HEK293 (cell line): ENCODE data around the gene RHOT2.

ENCODE experiments used
- CTCF ChIA-PET: fragments of 350-600 bp; formaldehyde crosslinking; extraction: SDS; loops from one replicate; lab custom pipeline; 2021; ENCODE audit warnings: antibody characterized with exemption; lab: Yijun Ruan, JAX
- POLR2A ChIA-PET: fragments of 300-600 bp; formaldehyde crosslinking; extraction: SDS; loops from one replicate; lab custom pipeline; 2020; ENCODE audit warnings: antibody characterized with exemption, inconsistent platforms; lab: Yijun Ruan, JAX
- H3K27ac ChIP-seq: fragments of 200-500 bp; sonication (Bioruptor generic); 2 replicates; pipeline ENCODE4 v1.5.1; 2014; ENCODE audit warnings: low read depth, low read length, control low read depth, inconsistent platforms; ENCODE audit errors: extremely low read depth
- H3K36me3 ChIP-seq, 2 experiments: fragments of 200-500 bp in 1 of 2; sonication (Bioruptor generic) in 1 of 2; 1 replicate in 1 of 2; 2 replicates in 1 of 2; pipeline ENCODE4 v1.5.1; 2014 to 2017; ENCODE audit warnings: inconsistent platforms in 2 of 2, low read length in 2 of 2; ENCODE audit not compliant: control insufficient read depth in 2 of 2, insufficient read depth in 1 of 2
- H3K4me1 ChIP-seq: fragments of 200-500 bp; sonication (Bioruptor generic); 2 replicates; pipeline ENCODE4 v1.5.1; 2014; ENCODE audit warnings: mild to moderate bottlenecking, low read length, inconsistent platforms; ENCODE audit not compliant: control insufficient read depth, insufficient read depth
- H3K4me3 ChIP-seq: 2 replicates; pipeline ENCODE4 v1.5.1; 2011; ENCODE audit warnings: low read depth, mild to moderate bottlenecking, control low read depth, low read length, moderate library complexity
- H3K9me3 ChIP-seq: fragments of 200-500 bp; sonication (Bioruptor generic); 2 replicates; pipeline ENCODE4 v1.5.1; 2014; ENCODE audit warnings: low read depth, low read length, inconsistent platforms; ENCODE audit not compliant: control insufficient read depth, insufficient read depth
- GLIS1 ChIP-seq: fragments of 450-650 bp; formaldehyde crosslinking; IDR thresholded peaks from 2 replicates; pipeline ENCODE4 v1.5.1; 2016; ENCODE audit warnings: missing biosample characterization, missing genetic modification characterization
- IKZF3 ChIP-seq: fragments of 450-650 bp; IDR thresholded peaks from 2 replicates; pipeline ENCODE4 v1.5.0; 2018; ENCODE audit warnings: missing biosample characterization, mild to moderate bottlenecking, missing genetic modification characterization, moderate library complexity
- MEIS1 ChIP-seq: sonication (generic); formaldehyde crosslinking; IDR thresholded peaks from 2 replicates; pipeline ENCODE4 v1.8.1; 2022; ENCODE audit warnings: missing genetic modification reagents, mild to moderate bottlenecking, borderline replicate concordance
- MYNN ChIP-seq: fragments of 450-650 bp; formaldehyde crosslinking; IDR thresholded peaks from 2 replicates; pipeline ENCODE4 v1.5.1; 2016; ENCODE audit warnings: missing biosample characterization, missing genetic modification characterization, borderline replicate concordance
- RBAK ChIP-seq: fragments of 450-650 bp; formaldehyde crosslinking; IDR thresholded peaks from 2 replicates; pipeline ENCODE4 v1.5.1; 2016; ENCODE audit warnings: missing biosample characterization, missing genetic modification characterization
- SP2 ChIP-seq: fragments of 450-650 bp; formaldehyde crosslinking; IDR thresholded peaks from 2 replicates; pipeline ENCODE4 v1.5.1; 2016; ENCODE audit warnings: missing biosample characterization, missing genetic modification characterization
- SP7 ChIP-seq: fragments of 450-650 bp; formaldehyde crosslinking; IDR thresholded peaks from 2 replicates; pipeline ENCODE4 v1.5.1; 2016; ENCODE audit warnings: missing biosample characterization, missing genetic modification characterization
- ZFP41 ChIP-seq: fragments of 450-650 bp; formaldehyde crosslinking; IDR thresholded peaks from 2 replicates; pipeline ENCODE4 v1.5.1; 2016; ENCODE audit warnings: missing biosample characterization, missing genetic modification characterization, borderline replicate concordance
- ZNF133 ChIP-seq: fragments of 450-650 bp; formaldehyde crosslinking; IDR thresholded peaks from 2 replicates; pipeline ENCODE4 v1.5.1; 2016; ENCODE audit warnings: missing biosample characterization, missing genetic modification characterization
- ZNF18 ChIP-seq: fragments of 450-650 bp; formaldehyde crosslinking; IDR thresholded peaks from 2 replicates; pipeline ENCODE4 v1.5.1; 2016; ENCODE audit warnings: missing biosample characterization, missing genetic modification characterization
- ZNF24 ChIP-seq: fragments of 450-650 bp; formaldehyde crosslinking; IDR thresholded peaks from 2 replicates; pipeline ENCODE4 v1.5.1; 2016; ENCODE audit warnings: missing biosample characterization, missing genetic modification characterization
- ZNF324 ChIP-seq: fragments of 450-650 bp; formaldehyde crosslinking; IDR thresholded peaks from 2 replicates; pipeline ENCODE4 v1.5.1; 2016; ENCODE audit warnings: missing biosample characterization, missing genetic modification characterization
- ZNF335 ChIP-seq: fragments of 450-650 bp; formaldehyde crosslinking; conservative IDR thresholded peaks from 2 replicates; pipeline ENCODE4 v1.5.1; 2016; ENCODE audit warnings: missing biosample characterization, missing genetic modification characterization
- ZNF341 ChIP-seq: fragments of 450-650 bp; formaldehyde crosslinking; IDR thresholded peaks from 2 replicates; pipeline ENCODE4; 2016; ENCODE audit warnings: low read depth, missing biosample characterization, missing genetic modification characterization
- ZNF391 ChIP-seq: fragments of 450-650 bp; formaldehyde crosslinking; IDR thresholded peaks from 2 replicates; pipeline ENCODE4 v1.5.1; 2016; ENCODE audit warnings: low read depth, missing biosample characterization, missing genetic modification characterization, borderline replicate concordance
- ZNF394 ChIP-seq: fragments of 450-650 bp; formaldehyde crosslinking; IDR thresholded peaks from 2 replicates; pipeline ENCODE4 v1.5.1; 2016; ENCODE audit warnings: missing biosample characterization, missing genetic modification characterization, mild to moderate bottlenecking, moderate library complexity, borderline replicate concordance
- ZNF398 ChIP-seq: fragments of 450-650 bp; formaldehyde crosslinking; IDR thresholded peaks from 2 replicates; pipeline ENCODE4 v1.5.1; 2017; ENCODE audit warnings: missing biosample characterization, missing genetic modification characterization
- ZNF426 ChIP-seq: fragments of 450-650 bp; formaldehyde crosslinking; IDR thresholded peaks from 2 replicates; pipeline ENCODE4 v1.5.1; 2017; ENCODE audit warnings: missing biosample characterization, missing genetic modification characterization, mild to moderate bottlenecking, inconsistent platforms, moderate library complexity
- ZNF548 ChIP-seq: fragments of 450-650 bp; formaldehyde crosslinking; IDR thresholded peaks from 2 replicates; pipeline ENCODE4 v1.5.1; 2016; ENCODE audit warnings: missing biosample characterization, missing genetic modification characterization
- ZNF610 ChIP-seq: fragments of 450-650 bp; formaldehyde crosslinking; IDR thresholded peaks from 2 replicates; pipeline ENCODE4 v1.5.1; 2016; ENCODE audit warnings: missing biosample characterization, missing genetic modification characterization, borderline replicate concordance
- ZNF621 ChIP-seq: fragments of 450-650 bp; formaldehyde crosslinking; IDR thresholded peaks from 2 replicates; pipeline ENCODE4 v1.5.1; 2017; ENCODE audit warnings: missing biosample characterization, missing genetic modification characterization
- ZNF776 ChIP-seq: fragments of 450-650 bp; formaldehyde crosslinking; IDR thresholded peaks from 2 replicates; pipeline ENCODE4 v1.5.0; 2017; ENCODE audit warnings: missing biosample characterization, missing genetic modification characterization, borderline replicate concordance
- ZNF837 ChIP-seq: fragments of 450-650 bp; formaldehyde crosslinking; IDR thresholded peaks from 2 replicates; pipeline ENCODE4 v1.5.1; 2016; ENCODE audit warnings: missing biosample characterization, missing genetic modification characterization
- ZNF843 ChIP-seq: fragments of 450-650 bp; formaldehyde crosslinking; IDR thresholded peaks from 2 replicates; pipeline ENCODE4 v1.5.1; 2016; ENCODE audit warnings: missing biosample characterization, missing genetic modification characterization
- ZSCAN30 ChIP-seq: fragments of 450-650 bp; IDR thresholded peaks from 2 replicates; pipeline ENCODE4 v1.5.1; 2018; ENCODE audit warnings: missing biosample characterization, mild to moderate bottlenecking, missing genetic modification characterization, moderate library complexity
- TF ChIP-seq, protein P1 (sequence below): fragments of 450-650 bp; formaldehyde crosslinking; IDR thresholded peaks from 2 replicates; pipeline ENCODE4 v1.5.1; 2017; ENCODE audit warnings: missing biosample characterization, missing genetic modification characterization
- TF ChIP-seq, protein P2 (sequence below): fragments of 450-650 bp; formaldehyde crosslinking; IDR thresholded peaks from 2 replicates; pipeline ENCODE4 v1.5.1; 2016; ENCODE audit warnings: missing biosample characterization, missing genetic modification characterization
- TF ChIP-seq, protein P3 (sequence below): fragments of 450-650 bp; formaldehyde crosslinking; IDR thresholded peaks from 2 replicates; pipeline ENCODE4 v1.5.1; 2016; ENCODE audit warnings: missing biosample characterization, missing genetic modification characterization

Gene RHOT2

GRCh38 chr16:683396-684070 is 15.6 kb downstream of the RHOT2 start:
- H3K4me1 ChIP-seq: peaks cover 14% of the 10 kb centered on the region; the same call in 1 of the 2 replicates
- CTCF ChIA-PET: interaction anchor here (0.8 kb wide), 1 partner anchor 102 kb away, joined by 3 read pairs; no protein-coding TSS in a partner anchor
- POLR2A ChIA-PET: interaction anchor here (0.6 to 5.4 kb wide), 10 partner anchors 8 to 448 kb away, joined by 3 to 57 read pairs (median 4); partner anchors contain the start of genes CCDC78, FAM234A, HAGHL and METTL26
- no peak for TF ChIP-seq ZNF776 (tag by site-specific recombination)
- TF ChIP-seq ZSCAN30 (tag by site-specific recombination): peak; percentile 24; the same call in 1 of the 2 replicates
- no peak for TF ChIP-seq MEIS1 (CRISPR knock-in tag)
- peak; percentile 38 for TF ChIP-seq GLIS1 (tag by site-specific recombination)
- TF ChIP-seq ZNF394 (tag by site-specific recombination): peak; percentile 40; the same call in 1 of the 2 replicates
- TF ChIP-seq ZNF610: peak; percentile 45; the same call in 1 of the 2 replicates
- TF ChIP-seq ZNF18 (tag by site-specific recombination): no peak
- no peak for TF ChIP-seq ZNF837 (tag by site-specific recombination)
- 0 out of 2 replicates have a peak, but pooled peaks have one; percentile 23 for TF ChIP-seq ZNF133
- TF ChIP-seq, protein P1, sequence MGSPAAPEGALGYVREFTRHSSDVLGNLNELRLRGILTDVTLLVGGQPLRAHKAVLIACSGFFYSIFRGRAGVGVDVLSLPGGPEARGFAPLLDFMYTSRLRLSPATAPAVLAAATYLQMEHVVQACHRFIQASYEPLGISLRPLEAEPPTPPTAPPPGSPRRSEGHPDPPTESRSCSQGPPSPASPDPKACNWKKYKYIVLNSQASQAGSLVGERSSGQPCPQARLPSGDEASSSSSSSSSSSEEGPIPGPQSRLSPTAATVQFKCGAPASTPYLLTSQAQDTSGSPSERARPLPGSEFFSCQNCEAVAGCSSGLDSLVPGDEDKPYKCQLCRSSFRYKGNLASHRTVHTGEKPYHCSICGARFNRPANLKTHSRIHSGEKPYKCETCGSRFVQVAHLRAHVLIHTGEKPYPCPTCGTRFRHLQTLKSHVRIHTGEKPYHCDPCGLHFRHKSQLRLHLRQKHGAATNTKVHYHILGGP (tag by site-specific recombination): no peak
- peak; percentile 57 for TF ChIP-seq ZNF335
- TF ChIP-seq, protein P2, sequence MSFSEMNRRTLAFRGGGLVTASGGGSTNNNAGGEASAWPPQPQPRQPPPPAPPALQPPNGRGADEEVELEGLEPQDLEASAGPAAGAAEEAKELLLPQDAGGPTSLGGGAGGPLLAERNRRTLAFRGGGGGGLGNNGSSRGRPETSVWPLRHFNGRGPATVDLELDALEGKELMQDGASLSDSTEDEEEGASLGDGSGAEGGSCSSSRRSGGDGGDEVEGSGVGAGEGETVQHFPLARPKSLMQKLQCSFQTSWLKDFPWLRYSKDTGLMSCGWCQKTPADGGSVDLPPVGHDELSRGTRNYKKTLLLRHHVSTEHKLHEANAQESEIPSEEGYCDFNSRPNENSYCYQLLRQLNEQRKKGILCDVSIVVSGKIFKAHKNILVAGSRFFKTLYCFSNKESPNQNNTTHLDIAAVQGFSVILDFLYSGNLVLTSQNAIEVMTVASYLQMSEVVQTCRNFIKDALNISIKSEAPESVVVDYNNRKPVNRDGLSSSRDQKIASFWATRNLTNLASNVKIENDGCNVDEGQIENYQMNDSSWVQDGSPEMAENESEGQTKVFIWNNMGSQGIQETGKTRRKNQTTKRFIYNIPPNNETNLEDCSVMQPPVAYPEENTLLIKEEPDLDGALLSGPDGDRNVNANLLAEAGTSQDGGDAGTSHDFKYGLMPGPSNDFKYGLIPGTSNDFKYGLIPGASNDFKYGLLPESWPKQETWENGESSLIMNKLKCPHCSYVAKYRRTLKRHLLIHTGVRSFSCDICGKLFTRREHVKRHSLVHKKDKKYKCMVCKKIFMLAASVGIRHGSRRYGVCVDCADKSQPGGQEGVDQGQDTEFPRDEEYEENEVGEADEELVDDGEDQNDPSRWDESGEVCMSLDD: no peak
- peak; percentile 66; the same call in 1 of the 2 replicates for TF ChIP-seq ZNF324
- TF ChIP-seq ZNF548: no peak
- peak; percentile 42; the same call in 1 of the 2 replicates for TF ChIP-seq ZNF843
- TF ChIP-seq ZNF24: peak; percentile 29; the same call in 1 of the 2 replicates
- TF ChIP-seq, protein P3, sequence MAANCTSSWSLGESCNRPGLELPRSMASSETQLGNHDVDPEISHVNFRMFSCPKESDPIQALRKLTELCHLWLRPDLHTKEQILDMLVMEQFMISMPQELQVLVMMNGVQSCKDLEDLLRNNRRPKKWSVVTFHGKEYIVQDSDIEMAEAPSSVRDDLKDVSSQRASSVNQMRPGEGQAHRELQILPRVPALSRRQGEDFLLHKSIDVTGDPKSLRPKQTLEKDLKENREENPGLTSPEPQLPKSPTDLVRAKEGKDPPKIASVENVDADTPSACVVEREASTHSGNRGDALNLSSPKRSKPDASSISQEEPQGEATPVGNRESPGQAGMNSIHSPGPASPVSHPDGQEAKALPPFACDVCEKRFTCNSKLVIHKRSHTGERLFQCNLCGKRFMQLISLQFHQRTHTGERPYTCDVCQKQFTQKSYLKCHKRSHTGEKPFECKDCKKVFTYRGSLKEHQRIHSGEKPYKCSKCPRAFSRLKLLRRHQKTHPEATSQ: peak; percentile 98
- peak; percentile 35; the same call in 1 of the 2 replicates for TF ChIP-seq SP7
- TF ChIP-seq MYNN (tag by site-specific recombination): peak; percentile 39; the same call in 1 of the 2 replicates
- TF ChIP-seq IKZF3: peak; percentile 7; the same call in 1 of the 2 replicates
- TF ChIP-seq RBAK (tag by site-specific recombination): no peak
- peak; percentile 42; the same call in 1 of the 2 replicates for TF ChIP-seq ZNF398
- TF ChIP-seq ZNF341 (tag by site-specific recombination): peak; percentile 70
- no peak for TF ChIP-seq ZNF621 (tag by site-specific recombination)
- TF ChIP-seq SP2: peak; percentile 69
- TF ChIP-seq ZNF391: peak; percentile 59; the same call in 1 of the 2 replicates
- no peak for TF ChIP-seq ZFP41 (tag by site-specific recombination)
- TF ChIP-seq ZNF426: no peak

More at GRCh38 chr16:683396-684070, 15.6 kb downstream of the RHOT2 start:
- peak overlapping the region; percentile 68 for H3K4me3 ChIP-seq
- H3K9me3 ChIP-seq: no peaks in the 10 kb centered on the region
- peaks cover 3 to 63% of the 10 kb centered on the region in 2 experiments; a peak in 1 of 3 replicates for H3K36me3 ChIP-seq
- peak overlapping the region; percentile 97 for H3K27ac ChIP-seq
